ENCODE results near the gene PNPO. TPM values are rescaled to one million over a fixed set of nuclear protein-coding genes. Genes with fewer than 3 reads are reported as not detected.
"Not testable (repeated sequence)": the region's sequence is repeated elsewhere in the genome, so short reads cannot be mapped to it uniquely, and the experiment has no call there.

Gene PNPO
- total RNA-seq, 2 experiments from 2014 or later: 28.0 to 30.4 TPM

DNA sequence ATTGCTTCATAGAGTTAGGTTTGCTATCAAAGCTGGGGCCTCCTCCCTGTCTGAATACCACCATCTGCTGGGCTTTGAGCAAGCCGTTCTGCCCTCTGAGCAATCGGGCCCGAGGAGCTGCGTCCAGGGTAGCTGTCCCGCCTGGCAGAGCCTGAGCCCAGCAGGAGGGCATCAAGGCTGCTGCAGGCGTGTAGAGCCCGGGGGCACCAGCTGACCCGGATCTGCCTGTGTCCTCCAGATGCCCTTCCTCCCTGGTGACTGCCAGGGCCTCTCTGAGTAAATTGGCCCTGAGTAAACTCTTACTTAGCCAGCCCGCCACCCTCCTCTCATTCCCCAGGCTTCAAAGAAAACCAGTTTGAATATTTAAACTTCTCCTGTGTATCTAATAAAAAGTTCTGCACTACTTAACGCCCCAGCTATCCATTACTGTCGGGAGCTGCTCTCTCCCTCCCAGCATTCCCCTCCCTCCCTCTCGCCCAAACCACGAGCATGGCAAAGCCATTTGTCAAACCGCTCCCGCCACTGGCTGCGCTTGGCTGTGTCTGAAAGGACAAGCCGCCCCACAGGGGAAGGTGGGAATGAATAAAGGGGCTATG, 46.0 kb downstream of the PNPO start:
- ATAC-seq: no peak
- no peak overlapping the region for H3K27ac Mint-ChIP-seq
- peaks cover 8% of the 10 kb centered on the region for H3K27me3 Mint-ChIP-seq
- H3K4me3 Mint-ChIP-seq: no peak overlapping the region
- CTCF ChIA-PET: interaction anchor here (0.5 to 2.1 kb wide), 5 partner anchors 9 to 1034 kb away, joined by 3 to 11 read pairs (median 4); partner anchors contain the start of gene CDK5RAP3
- H3K36me3 Mint-ChIP-seq: peaks cover 12% of the 10 kb centered on the region
- H3K4me1 Mint-ChIP-seq: peaks cover 37% of the 10 kb centered on the region
- H3K9me3 Mint-ChIP-seq (ENCODE audit: low read depth): no peaks in the 10 kb centered on the region
- DNase-seq: no peak

DNA sequence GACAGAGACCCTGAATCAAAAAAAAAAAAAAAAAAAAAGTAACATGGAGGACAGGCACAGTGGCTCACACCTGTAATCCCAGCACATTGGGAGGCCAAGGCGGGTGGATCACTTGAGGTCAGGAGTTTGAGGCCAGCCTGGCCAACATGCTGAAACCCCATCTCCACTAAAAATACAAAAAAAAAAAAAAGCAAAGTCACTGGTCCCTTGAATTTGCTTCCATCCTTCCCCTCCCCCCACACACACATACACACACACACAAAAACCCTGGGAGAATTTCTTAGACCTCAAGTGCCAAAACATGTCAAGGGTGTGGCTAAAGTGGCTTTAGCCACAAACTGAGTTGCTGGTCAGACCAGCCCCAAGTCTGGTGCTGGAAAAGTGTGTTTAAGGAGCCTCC, 47.1 kb downstream of the PNPO start:
- H3K36me3 Mint-ChIP-seq; DNase-seq; H3K27ac Mint-ChIP-seq; ATAC-seq; H3K9me3 Mint-ChIP-seq (ENCODE audit: low read depth); H3K4me3 Mint-ChIP-seq: not testable (repeated sequence)
- Mint-ChIP-seq H3K4me1 (peaks cover 26% of the 10 kb centered on the region), H3K27me3 (peaks cover 15% of the 10 kb centered on the region)
- CTCF ChIA-PET: interaction anchor here (0.9 to 2.8 kb wide), 4 partner anchors 10 to 30 kb away, joined by 3 to 9 read pairs (median 4); no protein-coding TSS in a partner anchor

DNA sequence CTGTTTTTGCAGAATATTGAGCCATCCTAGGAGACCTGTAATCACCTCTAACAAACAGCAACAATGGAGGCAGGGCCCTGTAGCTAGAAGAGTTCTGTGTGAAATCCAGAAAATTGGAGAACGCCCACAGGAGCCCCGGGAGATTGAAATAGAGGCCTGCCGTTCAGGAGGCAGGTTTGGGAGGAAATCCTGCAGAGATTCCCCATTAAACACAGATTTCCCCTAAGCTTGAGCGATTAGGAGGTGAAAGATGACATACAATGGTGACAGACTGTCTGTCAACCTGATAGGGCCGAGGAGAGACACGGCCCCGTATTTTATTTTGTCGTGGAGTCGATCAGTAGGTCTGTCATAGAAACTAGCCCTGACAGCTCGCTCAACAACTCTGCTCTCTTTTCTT, 47.8 kb downstream of the PNPO start:
- H3K27ac Mint-ChIP-seq: no peak overlapping the region
- peaks cover 15% of the 10 kb centered on the region for H3K27me3 Mint-ChIP-seq
- CTCF ChIA-PET: interaction anchor here (0.9 to 2.8 kb wide), 5 partner anchors 10 to 29 kb away, joined by 3 to 9 read pairs (median 4); partner anchors contain the start of gene CDK5RAP3
- H3K4me3 Mint-ChIP-seq: no peak overlapping the region
- H3K9me3 Mint-ChIP-seq (ENCODE audit: low read depth): no peaks in the 10 kb centered on the region
- DNase-seq: no peak
- H3K36me3 Mint-ChIP-seq: no peaks in the 10 kb centered on the region
- no peak for ATAC-seq
- peaks cover 23% of the 10 kb centered on the region for H3K4me1 Mint-ChIP-seq

- H3K27ac Mint-ChIP-seq: no peak overlapping the region
- ATAC-seq (no peak), DNase-seq (no peak)
- H3K4me1 Mint-ChIP-seq: peaks cover 23% of the 10 kb centered on the region
- no peaks in the 10 kb centered on the region for H3K9me3 Mint-ChIP-seq (ENCODE audit: low read depth)
- no peaks in the 10 kb centered on the region for H3K36me3 Mint-ChIP-seq
- peaks cover 15% of the 10 kb centered on the region for H3K27me3 Mint-ChIP-seq
- CTCF ChIA-PET: interaction anchor here (0.9 to 2.8 kb wide), 3 partner anchors 11 to 29 kb away, joined by 4 to 9 read pairs (median 6); partner anchors contain the start of gene CDK5RAP3
- H3K4me3 Mint-ChIP-seq: no peak overlapping the region
Measured at GRCh38 chr17:47989700-47990099, 48.3 kb downstream of the PNPO start.

DNA sequence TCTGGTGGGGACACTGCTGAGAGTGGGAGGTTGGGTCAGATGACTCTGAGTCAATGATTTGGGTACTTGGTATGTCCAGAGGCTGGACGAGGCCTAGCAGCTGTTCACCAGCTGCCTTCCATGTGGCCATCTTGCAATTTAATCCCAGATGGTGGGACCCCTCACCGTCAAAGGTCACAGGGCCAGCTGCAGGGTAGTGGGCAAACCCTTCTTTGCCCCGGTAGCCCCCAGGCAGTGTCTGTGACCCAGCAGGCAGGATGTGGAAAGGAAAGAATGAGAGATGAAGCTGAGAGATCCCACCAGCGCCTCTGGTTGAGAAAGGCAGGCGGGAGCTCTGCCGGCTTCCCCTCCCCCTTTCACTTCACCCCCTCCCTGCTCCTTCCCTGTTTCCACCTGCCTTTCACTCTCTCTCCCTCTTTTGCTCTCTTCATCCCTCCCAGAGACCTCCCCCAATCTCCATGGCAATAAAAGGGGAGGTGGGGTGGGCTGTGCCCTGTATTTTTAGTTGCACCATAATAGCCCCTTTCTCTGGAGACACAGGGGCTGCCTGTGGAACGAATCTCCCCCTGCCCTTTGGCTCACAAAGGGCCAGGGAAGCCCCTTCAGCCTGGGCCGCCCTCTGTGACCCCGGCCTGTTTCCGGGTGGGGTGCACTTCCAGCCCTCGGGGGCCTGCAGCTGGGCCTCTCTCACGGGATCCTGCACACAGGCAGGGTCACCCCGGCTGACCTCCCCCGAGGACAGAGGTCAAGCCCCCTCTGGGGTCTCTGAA, 49.8 kb downstream of the PNPO start:
- CTCF ChIA-PET: interaction anchor here (2.8 kb wide), 1 partner anchor 12 kb away, joined by 9 read pairs; no protein-coding TSS in a partner anchor
- Mint-ChIP-seq H3K27me3 (peaks cover 18% of the 10 kb centered on the region), H3K36me3 (no peaks in the 10 kb centered on the region), H3K4me1 (peaks cover 23% of the 10 kb centered on the region), H3K4me3 (no peak overlapping the region), H3K27ac (no peak overlapping the region), H3K9me3 (ENCODE audit: low read depth) (no peaks in the 10 kb centered on the region)
- ATAC-seq (no peak), DNase-seq (no peak)

GRCh38 chr17:47992216-47992615, 50.8 kb downstream of the PNPO start:
- Mint-ChIP-seq H3K27me3 (peaks cover 22% of the 10 kb centered on the region), H3K4me1 (peaks cover 23% of the 10 kb centered on the region), H3K36me3 (no peaks in the 10 kb centered on the region), H3K27ac (no peak overlapping the region), H3K4me3 (no peak overlapping the region), H3K9me3 (ENCODE audit: low read depth) (no peaks in the 10 kb centered on the region)
- ATAC-seq: no peak
- CTCF ChIA-PET: interaction anchor here (1.1 kb wide), 1 partner anchor 27 kb away, joined by 3 read pairs; no protein-coding TSS in a partner anchor
- no peak for DNase-seq

GRCh38 chr17:47993031-47993564, 51.7 kb downstream of the PNPO start:
- Mint-ChIP-seq H3K4me3 (no peak overlapping the region), H3K4me1 (peaks cover 20% of the 10 kb centered on the region), H3K27ac (no peak overlapping the region), H3K9me3 (ENCODE audit: low read depth) (no peaks in the 10 kb centered on the region), H3K27me3 (peaks cover 22% of the 10 kb centered on the region), H3K36me3 (no peaks in the 10 kb centered on the region)
- ATAC-seq (no peak), DNase-seq (no peak)
- CTCF ChIA-PET: interaction anchor here (0.8 to 1.1 kb wide), 3 partner anchors 10 to 47 kb away, joined by 3 read pairs; no protein-coding TSS in a partner anchor

DNA sequence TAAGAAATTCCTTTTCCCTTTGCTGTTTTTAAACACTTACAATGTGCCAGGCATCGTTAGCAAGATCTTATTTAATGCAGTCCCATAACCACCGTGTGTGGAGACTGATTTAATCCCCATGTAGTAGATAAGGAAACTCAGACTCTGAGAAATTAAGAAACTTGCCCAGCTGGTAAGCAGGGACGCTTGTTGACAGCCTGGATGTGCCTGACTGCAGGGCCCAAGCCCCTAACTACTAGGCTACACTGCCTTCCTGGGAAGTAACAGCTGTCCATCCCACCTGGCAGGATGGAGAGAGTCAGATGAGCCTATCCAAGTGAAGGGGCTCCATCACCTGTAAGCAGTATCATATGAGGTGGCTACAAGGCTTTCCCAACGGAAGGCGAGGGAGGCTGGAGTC, 52.6 kb downstream of the PNPO start:
- ATAC-seq (no peak), DNase-seq (no peak)
- no peaks in the 10 kb centered on the region for H3K36me3 Mint-ChIP-seq
- peaks cover 13% of the 10 kb centered on the region for H3K4me1 Mint-ChIP-seq
- no peak overlapping the region for H3K27ac Mint-ChIP-seq
- peaks cover 21% of the 10 kb centered on the region for H3K27me3 Mint-ChIP-seq
- CTCF ChIA-PET: interaction anchor here (0.5 to 2.0 kb wide), 5 partner anchors 11 to 47 kb away, joined by 3 to 7 read pairs (median 3); no protein-coding TSS in a partner anchor
- no peaks in the 10 kb centered on the region for H3K9me3 Mint-ChIP-seq (ENCODE audit: low read depth)
- H3K4me3 Mint-ChIP-seq: no peak overlapping the region

GRCh38 chr17:47994724-47995123, 53.4 kb downstream of the PNPO start:
- CTCF ChIA-PET: interaction anchor here (0.5 to 2.0 kb wide), 3 partner anchors 14 to 23 kb away, joined by 3 to 7 read pairs (median 4); no protein-coding TSS in a partner anchor
- peaks cover 23% of the 10 kb centered on the region for H3K27me3 Mint-ChIP-seq

GRCh38 chr17:47995241-47995935, 54.0 kb downstream of the PNPO start:
- H3K4me3 Mint-ChIP-seq: no peak overlapping the region

More at GRCh38 chr17:47994724-47995123, 53.4 kb downstream of the PNPO start:
- DNase-seq (no peak), ATAC-seq (peak; percentile 27)
- Mint-ChIP-seq H3K9me3 (ENCODE audit: low read depth) (no peaks in the 10 kb centered on the region), H3K36me3 (no peaks in the 10 kb centered on the region), H3K4me3 (no peak overlapping the region), H3K4me1 (peaks cover 5% of the 10 kb centered on the region), H3K27ac (no peak overlapping the region)

GRCh38 chr17:47996201-47996600, 54.8 kb downstream of the PNPO start:
- DNase-seq (no peak), ATAC-seq (no peak)
- Mint-ChIP-seq H3K4me3 (no peak overlapping the region), H3K4me1 (no peaks in the 10 kb centered on the region), H3K27ac (no peak overlapping the region), H3K36me3 (no peaks in the 10 kb centered on the region), H3K27me3 (peaks cover 19% of the 10 kb centered on the region), H3K9me3 (ENCODE audit: low read depth) (no peaks in the 10 kb centered on the region)
- CTCF ChIA-PET: interaction anchor here (1.2 to 1.7 kb wide), 2 partner anchors 9 to 22 kb away, joined by 3 to 5 read pairs; no protein-coding TSS in a partner anchor

More at GRCh38 chr17:47995241-47995935, 54.0 kb downstream of the PNPO start:
- CTCF ChIA-PET: interaction anchor here (1.7 to 2.0 kb wide), 2 partner anchors 10 to 17 kb away, joined by 5 to 7 read pairs; no protein-coding TSS in a partner anchor
- H3K9me3 Mint-ChIP-seq (ENCODE audit: low read depth): no peaks in the 10 kb centered on the region
- no peak overlapping the region for H3K27ac Mint-ChIP-seq
- no peaks in the 10 kb centered on the region for H3K36me3 Mint-ChIP-seq
- no peak for ATAC-seq
- peaks cover 22% of the 10 kb centered on the region for H3K27me3 Mint-ChIP-seq
- peaks cover 2% of the 10 kb centered on the region for H3K4me1 Mint-ChIP-seq
- no peak for DNase-seq

DNA sequence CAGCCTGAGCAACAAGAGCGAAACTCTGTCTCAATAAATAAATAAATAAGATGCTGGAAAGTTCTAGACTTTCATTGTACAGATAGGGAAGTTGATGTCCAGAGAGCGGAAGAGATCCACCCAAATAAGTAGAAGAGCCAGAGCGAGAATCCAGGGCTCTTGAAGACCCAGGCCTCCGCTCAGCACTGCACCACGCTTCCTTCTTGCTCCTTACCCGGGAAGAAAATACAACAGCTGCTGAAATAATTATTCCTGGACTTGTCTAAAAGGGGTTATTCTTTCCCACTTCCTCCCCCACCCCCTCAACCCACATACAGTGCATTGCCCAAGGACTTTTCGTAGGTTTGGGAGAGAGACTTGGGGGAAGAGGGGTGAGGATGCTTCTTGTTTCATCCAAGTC, 56.2 kb downstream of the PNPO start:
- ATAC-seq (no peak), DNase-seq (no peak)
- no peaks in the 10 kb centered on the region for H3K9me3 Mint-ChIP-seq (ENCODE audit: low read depth)
- no peak overlapping the region for H3K27ac Mint-ChIP-seq
- H3K27me3 Mint-ChIP-seq: peaks cover 15% of the 10 kb centered on the region
- CTCF ChIA-PET: no interaction called here
- no peak overlapping the region for H3K4me3 Mint-ChIP-seq
- H3K4me1 Mint-ChIP-seq: peaks cover 5% of the 10 kb centered on the region
- no peaks in the 10 kb centered on the region for H3K36me3 Mint-ChIP-seq
